SK-N-SH treated with all-trans-retinoic acid at 6 μM for 48 hours (cell line): ENCODE results near the gene OPHN1.

ENCODE experiments used
- ARNTL ChIP-seq: fragments of 450-650 bp; formaldehyde crosslinking; IDR thresholded peaks from 2 replicates; pipeline ENCODE4 v1.5.0; 2020; ENCODE audit warnings: low read depth, mild to moderate bottlenecking, moderate library complexity, borderline replicate concordance
- BACH2 ChIP-seq: fragments of 250-450 bp; sonication (Bioruptor Pico); IDR thresholded peaks from 2 replicates; pipeline ENCODE4 v1.9.0; 2021; ENCODE audit warnings: mild to moderate bottlenecking, borderline replicate concordance
- PPARA ChIP-seq: fragments of 250-450 bp; sonication (Bioruptor Pico); IDR thresholded peaks from 2 replicates; pipeline ENCODE4 v1.5.0; 2020; ENCODE audit warnings: mild to moderate bottlenecking, borderline replicate concordance
- SNAI2 ChIP-seq: fragments of 250-450 bp; sonication (Bioruptor Pico); IDR thresholded peaks from 2 replicates; pipeline ENCODE4 v1.5.0; 2020; ENCODE audit warnings: mild to moderate bottlenecking, moderate library complexity
- TF ChIP-seq, protein P1 (sequence below): fragments of 250-450 bp; sonication (Bioruptor Pico); IDR thresholded peaks from 2 replicates; pipeline ENCODE4 v1.8.0; 2020; ENCODE audit warnings: mild to moderate bottlenecking, moderate library complexity, borderline replicate concordance
- TF ChIP-seq, protein P2 (sequence below): fragments of 250-450 bp; sonication (Bioruptor Pico); IDR thresholded peaks from 2 replicates; pipeline ENCODE4 v1.5.1; 2021; ENCODE audit warnings: mild to moderate bottlenecking, moderate library complexity

DNA sequence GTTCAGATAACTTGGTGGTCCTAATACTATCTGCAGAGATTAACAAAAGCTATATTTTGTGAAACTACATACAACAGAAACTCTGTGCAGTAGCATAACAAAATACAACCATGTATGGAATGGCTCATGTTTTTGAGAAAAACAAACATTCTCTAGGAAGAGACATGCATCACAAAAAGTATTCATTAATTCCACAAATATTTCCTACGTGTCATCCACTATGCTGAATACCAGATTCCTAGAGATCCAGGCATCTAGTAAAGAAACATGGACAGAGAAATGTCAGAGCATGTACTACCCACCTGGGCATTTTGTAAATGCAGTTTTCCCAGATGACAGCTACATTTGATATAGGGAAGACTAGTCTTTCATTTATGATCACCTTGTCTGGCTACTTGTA, 248.1 kb downstream of the OPHN1 start:
- TF ChIP-seq, protein P1, sequence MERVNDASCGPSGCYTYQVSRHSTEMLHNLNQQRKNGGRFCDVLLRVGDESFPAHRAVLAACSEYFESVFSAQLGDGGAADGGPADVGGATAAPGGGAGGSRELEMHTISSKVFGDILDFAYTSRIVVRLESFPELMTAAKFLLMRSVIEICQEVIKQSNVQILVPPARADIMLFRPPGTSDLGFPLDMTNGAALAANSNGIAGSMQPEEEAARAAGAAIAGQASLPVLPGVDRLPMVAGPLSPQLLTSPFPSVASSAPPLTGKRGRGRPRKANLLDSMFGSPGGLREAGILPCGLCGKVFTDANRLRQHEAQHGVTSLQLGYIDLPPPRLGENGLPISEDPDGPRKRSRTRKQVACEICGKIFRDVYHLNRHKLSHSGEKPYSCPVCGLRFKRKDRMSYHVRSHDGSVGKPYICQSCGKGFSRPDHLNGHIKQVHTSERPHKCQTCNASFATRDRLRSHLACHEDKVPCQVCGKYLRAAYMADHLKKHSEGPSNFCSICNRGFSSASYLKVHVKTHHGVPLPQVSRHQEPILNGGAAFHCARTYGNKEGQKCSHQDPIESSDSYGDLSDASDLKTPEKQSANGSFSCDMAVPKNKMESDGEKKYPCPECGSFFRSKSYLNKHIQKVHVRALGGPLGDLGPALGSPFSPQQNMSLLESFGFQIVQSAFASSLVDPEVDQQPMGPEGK (CRISPR knock-in tag), result no peak
- no peak for TF ChIP-seq ARNTL
- no peak for TF ChIP-seq PPARA (CRISPR knock-in tag)
- TF ChIP-seq, protein P2, sequence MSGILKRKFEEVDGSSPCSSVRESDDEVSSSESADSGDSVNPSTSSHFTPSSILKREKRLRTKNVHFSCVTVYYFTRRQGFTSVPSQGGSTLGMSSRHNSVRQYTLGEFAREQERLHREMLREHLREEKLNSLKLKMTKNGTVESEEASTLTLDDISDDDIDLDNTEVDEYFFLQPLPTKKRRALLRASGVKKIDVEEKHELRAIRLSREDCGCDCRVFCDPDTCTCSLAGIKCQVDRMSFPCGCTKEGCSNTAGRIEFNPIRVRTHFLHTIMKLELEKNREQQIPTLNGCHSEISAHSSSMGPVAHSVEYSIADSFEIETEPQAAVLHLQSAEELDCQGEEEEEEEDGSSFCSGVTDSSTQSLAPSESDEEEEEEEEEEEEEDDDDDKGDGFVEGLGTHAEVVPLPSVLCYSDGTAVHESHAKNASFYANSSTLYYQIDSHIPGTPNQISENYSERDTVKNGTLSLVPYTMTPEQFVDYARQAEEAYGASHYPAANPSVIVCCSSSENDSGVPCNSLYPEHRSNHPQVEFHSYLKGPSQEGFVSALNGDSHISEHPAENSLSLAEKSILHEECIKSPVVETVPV (CRISPR knock-in tag), result no peak
- TF ChIP-seq SNAI2, result no peak
- TF ChIP-seq BACH2 (CRISPR knock-in tag), result no peak
